Measurements from ENCODE around the gene DYNLT4.

- TF ChIP-seq EZH2 (IDR thresholded peaks at IDR 0.05; ENCODE audit: low read depth), result no peak
- TF ChIP-seq, protein P1, sequence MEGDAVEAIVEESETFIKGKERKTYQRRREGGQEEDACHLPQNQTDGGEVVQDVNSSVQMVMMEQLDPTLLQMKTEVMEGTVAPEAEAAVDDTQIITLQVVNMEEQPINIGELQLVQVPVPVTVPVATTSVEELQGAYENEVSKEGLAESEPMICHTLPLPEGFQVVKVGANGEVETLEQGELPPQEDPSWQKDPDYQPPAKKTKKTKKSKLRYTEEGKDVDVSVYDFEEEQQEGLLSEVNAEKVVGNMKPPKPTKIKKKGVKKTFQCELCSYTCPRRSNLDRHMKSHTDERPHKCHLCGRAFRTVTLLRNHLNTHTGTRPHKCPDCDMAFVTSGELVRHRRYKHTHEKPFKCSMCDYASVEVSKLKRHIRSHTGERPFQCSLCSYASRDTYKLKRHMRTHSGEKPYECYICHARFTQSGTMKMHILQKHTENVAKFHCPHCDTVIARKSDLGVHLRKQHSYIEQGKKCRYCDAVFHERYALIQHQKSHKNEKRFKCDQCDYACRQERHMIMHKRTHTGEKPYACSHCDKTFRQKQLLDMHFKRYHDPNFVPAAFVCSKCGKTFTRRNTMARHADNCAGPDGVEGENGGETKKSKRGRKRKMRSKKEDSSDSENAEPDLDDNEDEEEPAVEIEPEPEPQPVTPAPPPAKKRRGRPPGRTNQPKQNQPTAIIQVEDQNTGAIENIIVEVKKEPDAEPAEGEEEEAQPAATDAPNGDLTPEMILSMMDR (conservative IDR thresholded peaks at IDR 0.05), result no peak
These were observed 41.5 kb upstream of the DYNLT4 start for GRCh38 chr1:44848456-44849181.

Measured in PC-9 (cell line).